HepG2 (cell line): ENCODE results near the gene EIF4G2. TPM values are rescaled to one million over a fixed set of nuclear protein-coding genes. Genes with fewer than 3 reads are reported as not detected.

Experiments
- ATAC-seq: fragments of 200-7000 bp; cut with Tn5 transposase; 3 replicates; pipeline ENCODE4 v1.9.1; 2020; ENCODE audit warnings: mild to moderate bottlenecking, moderate library complexity
- BruUV-seq: library from RNA; stranded (reverse); fragments of 400-500 nt; replicated peaks from 2 replicates; lab custom pipeline; 2021; lab: Mats Ljungman, UMichigan
- CTCF ChIA-PET: fragments of 300-600 bp; formaldehyde crosslinking; extraction: SDS; loops from one replicate; lab custom pipeline; 2021; ENCODE audit warnings: low total read pairs, inconsistent platforms, low intra/inter-chr PET ratio; lab: Yijun Ruan, JAX
- POLR2A ChIA-PET: fragments of 350-600 bp; sonication (Branson Sonifier 250); formaldehyde crosslinking; loops from one replicate; lab custom pipeline; 2020; ENCODE audit warnings: antibody characterized with exemption, inconsistent platforms; lab: Yijun Ruan, JAX
- DNase-seq: peaks from one replicate; pipeline ENCODE4 v3.0.0-alpha.2; 2015; ENCODE audit warnings: low spot score
- FAIRE-seq: peaks from 3 replicates; lab custom pipeline; 2011; peaks lifted over from hg19 to GRCh38; lab: Jason Lieb, UNC
- H2AFZ ChIP-seq: one replicate; pipeline ENCODE4 v1.6.1; 2011; ENCODE audit warnings: low read length, inconsistent platforms
- H3K27ac ChIP-seq: fragments of 300-600 bp; 3 replicates; pipeline ENCODE4 v1.8.0; 2011; ENCODE audit warnings: mixed run types, mild to moderate bottlenecking, mixed read lengths, low read length, inconsistent platforms; ENCODE audit not compliant: insufficient read depth; ENCODE audit errors: extremely low read length
- H3K27me3 ChIP-seq, 2 experiments: fragments of 200-600 bp in 1 of 2; 2 replicates in 1 of 2; 3 replicates in 1 of 2; pipeline versions ENCODE4 v1.6.0 to v1.8.0; 2011; ENCODE audit warnings: low read length in 2 of 2, mild to moderate bottlenecking in 2 of 2, moderate library complexity in 2 of 2, inconsistent platforms in 1 of 2; ENCODE audit not compliant: insufficient read depth in 2 of 2, control insufficient read depth in 1 of 2
- H3K36me3 ChIP-seq, 2 experiments: fragments of 200-600 bp in 1 of 2; replicated peaks in 1 of 2; 2 replicates in 1 of 2; 3 replicates in 1 of 2; pipeline versions ENCODE4 v1.5.1 to v1.8.0; 2011; ENCODE audit warnings: low read length in 2 of 2, inconsistent platforms in 1 of 2; ENCODE audit not compliant: insufficient read depth in 2 of 2, control insufficient read depth in 1 of 2
- H3K4me1 ChIP-seq: 2 replicates; pipeline ENCODE4 v1.5.1; 2012; ENCODE audit warnings: low read length, inconsistent platforms; ENCODE audit not compliant: insufficient read depth
- H3K4me2 ChIP-seq: 2 replicates; pipeline ENCODE4 v1.6.0; 2011; ENCODE audit warnings: low read depth, low read length, inconsistent platforms
- H3K4me3 ChIP-seq, 3 experiments: fragments of 200-600 bp in 1 of 3; sonication (generic), shearing (Covaris generic) in 1 of 3; replicated peaks in 1 of 3; 2 replicates each; pipeline ENCODE4 v1.5.1; 2011 to 2016; ENCODE audit warnings: low read length in 3 of 3, inconsistent platforms in 2 of 3, low read depth in 2 of 3, mild to moderate bottlenecking in 2 of 3, control low read depth in 1 of 3, mixed read lengths in 1 of 3; ENCODE audit not compliant: insufficient read depth in 1 of 3
- H3K79me2 ChIP-seq: one replicate; pipeline ENCODE4 v1.6.1; 2011; ENCODE audit warnings: low read length, inconsistent platforms; ENCODE audit not compliant: insufficient read depth
- H3K9ac ChIP-seq: 2 replicates; pipeline ENCODE4 v1.6.0; 2011; ENCODE audit warnings: mild to moderate bottlenecking, low read depth, low read length, inconsistent platforms; ENCODE audit not compliant: insufficient read depth
- H3K9me3 ChIP-seq: 2 replicates; pipeline ENCODE4 v1.5.1; 2012; ENCODE audit warnings: mild to moderate bottlenecking, low read length
- H4K20me1 ChIP-seq: 2 replicates; pipeline ENCODE4 v1.6.0; 2011; ENCODE audit warnings: inconsistent platforms, mild to moderate bottlenecking, low read length, moderate library complexity; ENCODE audit not compliant: insufficient read depth
- CCAR2 ChIP-seq: fragments of 200-400 bp; formaldehyde crosslinking; optimal IDR thresholded peaks from 2 replicates; pipeline ENCODE3; 2018; ENCODE audit warnings: low read depth, mild to moderate bottlenecking, low read length, moderate library complexity
- FOXP1 ChIP-seq, 2 experiments: fragments of 450-650 bp in 1 of 2; IDR thresholded peaks; 2 replicates each; pipeline ENCODE4 v1.6.1; 2017 to 2018; ENCODE audit warnings: antibody characterized with exemption in 1 of 2
- HNF1A ChIP-seq, 2 experiments: sonication (generic) in 1 of 2; formaldehyde crosslinking in 1 of 2; IDR thresholded peaks; 2 replicates each; pipeline versions ENCODE4 v1.4.0 to v1.6.1; 2016 to 2020; ENCODE audit warnings: borderline replicate concordance in 1 of 2, low read depth in 1 of 2, mild to moderate bottlenecking in 1 of 2, missing genetic modification reagents in 1 of 2
- KDM4B ChIP-seq: sonication (generic); formaldehyde crosslinking; IDR thresholded peaks from 2 replicates; pipeline ENCODE4 v1.4.0; 2020; ENCODE audit warnings: missing genetic modification reagents
- NFE2 ChIP-seq: sonication (generic); formaldehyde crosslinking; IDR thresholded peaks from 2 replicates; pipeline ENCODE4 v1.4.0; 2020; ENCODE audit warnings: missing genetic modification reagents
- POLR2G ChIP-seq: fragments of 200-400 bp; formaldehyde crosslinking; IDR thresholded peaks from 2 replicates; pipeline ENCODE4 v1.6.1; 2018; ENCODE audit warnings: mild to moderate bottlenecking, low read depth, low read length, moderate library complexity
- TFDP2 ChIP-seq: sonication (generic); formaldehyde crosslinking; IDR thresholded peaks from 2 replicates; pipeline ENCODE4 v1.4.0; 2020; ENCODE audit warnings: missing genetic modification reagents
- ZFP36L2 ChIP-seq: sonication (generic); formaldehyde crosslinking; IDR thresholded peaks from 2 replicates; pipeline ENCODE4 v1.4.0; 2020; ENCODE audit warnings: missing genetic modification reagents
- ZKSCAN1 ChIP-seq: fragments of 150-350 bp; IDR thresholded peaks from 2 replicates; pipeline ENCODE4 v1.6.1; 2014; ENCODE audit warnings: low read length
- ZNF503 ChIP-seq: sonication (generic); formaldehyde crosslinking; IDR thresholded peaks from 2 replicates; pipeline ENCODE4 v1.4.0; 2020; ENCODE audit warnings: missing genetic modification reagents
- ZNF550 ChIP-seq: sonication (generic); formaldehyde crosslinking; IDR thresholded peaks from 2 replicates; pipeline ENCODE4 v1.4.0; 2020; ENCODE audit warnings: mild to moderate bottlenecking, missing genetic modification reagents, borderline replicate concordance
- ZNF788 ChIP-seq: sonication (generic); formaldehyde crosslinking; IDR thresholded peaks from 2 replicates; pipeline ENCODE4 v1.5.0; 2020; ENCODE audit warnings: mild to moderate bottlenecking, missing genetic modification reagents, borderline replicate concordance
- WGBS: methylation state at CpG from one replicate; pipeline ENCODE4 v1.1.6; 2017; ENCODE audit warnings: low lambda C conversion rate; 5-methylcytosine and 5-hydroxymethylcytosine counted together
- in situ Hi-C: cut with HindIII; loops from 2 replicates; pipeline ENCODE4 v1.10.0; 2017; ENCODE audit warnings: low pct_unique_long_range_greater_than_20kb; ENCODE audit not compliant: extremely low pct_ligation_motif_present
- intact Hi-C: fragments of 100-400 bp; cut with micrococcal nuclease; formaldehyde crosslinking; loops from one replicate; pipeline ENCODE4 v1.10.0; 2022; ENCODE audit not compliant: unreplicated experiment
- polyA plus RNA-seq, 8 experiments: library from polyadenylated mRNA; depleted of rRNA in 3 of 8; stranded (reverse) in 7 of 8; unstranded in 1 of 8; fragments of >200 nt; fragmentation: Illumina TruSeq in 4 of 8; extraction: Trizol in 4 of 8; gene quantifications; 2 replicates each; pipeline versions ENCODE4 v1.2.1 to v1.2.3, GENCODE V29; 2011 to 2016; ENCODE audit warnings: low read depth in 4 of 8, missing spikeins in 1 of 8, mixed read lengths in 1 of 8; ENCODE audit not compliant: insufficient read depth in 1 of 8
- total RNA-seq, 5 experiments: library from RNA; depleted of rRNA; stranded (reverse); fragments of >200 nt; fragmentation: Illumina TruSeq; extraction: Trizol; gene quantifications; 2 replicates each; pipeline ENCODE4 v1.2.3, GENCODE V29; 2016; ENCODE audit warnings: low read depth in 1 of 5

EIF4G2 gene
- total and polyA plus RNA-seq, 2 of the 13 experiments (the other 11 are each of a cell fraction or from before 2014, with no cell fraction given): 362 to 546 TPM

GRCh38 chr11:10829139-10829538 lies 20.4 kb upstream of the EIF4G2 start:
- intact Hi-C loops: no loop called here
- no peaks in the 10 kb centered on the region for H3K27me3 ChIP-seq
- ChIA-PET CTCF (no interaction called here), POLR2A (interaction anchor here (0.8 kb wide), 1 partner anchor 20 kb away, joined by 3 read pairs; the partner anchor contains the start of gene EIF4G2)
- TF ChIP-seq ZNF550 (CRISPR knock-in tag) (no peak), CCAR2 (no peak), ZNF503 (CRISPR knock-in tag) (no peak), KDM4B (CRISPR knock-in tag) (no peak), ZKSCAN1 (no peak), HNF1A (IDR thresholded peaks at IDR 0.05; ENCODE audit: low read depth) (no peak), HNF1A (CRISPR knock-in tag; IDR thresholded peaks at IDR 0.05; ENCODE audit: borderline replicate concordance) (no peak), NFE2 (CRISPR knock-in tag) (no peak), FOXP1 (IDR thresholded peaks at IDR 0.05) (no peak), FOXP1 (CRISPR knock-in tag; IDR thresholded peaks at IDR 0.05) (no peak), ZFP36L2 (CRISPR knock-in tag) (no peak), ZNF788 (CRISPR knock-in tag) (no peak), POLR2G (no peak), TFDP2 (CRISPR knock-in tag) (no peak)
- no TSS peak for BruUV-seq
- H3K9ac ChIP-seq: no peak overlapping the region
- H2AFZ ChIP-seq: no peak overlapping the region
- no peak for FAIRE-seq
- H3K4me2 ChIP-seq: no peak overlapping the region
- H3K36me3 ChIP-seq: no peaks in the 10 kb centered on the region
- H3K9me3 ChIP-seq: no peaks in the 10 kb centered on the region
- no peak overlapping the region for H3K4me3 ChIP-seq
- 75% methylated on average over 3 of the region's 4 CpGs for WGBS
- no peaks in the 10 kb centered on the region for H3K4me1 ChIP-seq
- in situ Hi-C loops: no loop called here
- DNase-seq: no peak
- no peaks in the 10 kb centered on the region for H4K20me1 ChIP-seq
- no peak for ATAC-seq
- no peaks in the 10 kb centered on the region for H3K79me2 ChIP-seq
- H3K27ac ChIP-seq: no peak overlapping the region
